Endothelial cell of umbilical vein (primary cell): Measurements from ENCODE around the gene DLGAP1. TPM values are rescaled to one million over a fixed set of nuclear protein-coding genes. Genes with fewer than 3 reads are reported as not detected.

Experiments used
- BruUV-seq: library from RNA; stranded (reverse); fragments of 400-500 nt; replicated peaks from 2 replicates; lab custom pipeline; 2021; lab: Mats Ljungman, UMichigan
- CTCF ChIA-PET: fragments of 300-600, 350-600 bp; sonication (Branson Sonifier 250); formaldehyde crosslinking; loops from one replicate; lab custom pipeline; 2021; ENCODE audit warnings: antibody characterized with exemption, inconsistent platforms; lab: Charles Lee
- POLR2A ChIA-PET: fragments of 300-600, 350-600 bp; sonication (Branson Sonifier 250); formaldehyde crosslinking; loops from one replicate; lab custom pipeline; 2021; ENCODE audit warnings: antibody characterized with exemption, inconsistent platforms; lab: Charles Lee
- DNase-seq: peaks from one replicate; pipeline ENCODE4 v3.0.0-alpha.2; 2011; ENCODE audit warnings: low read depth, low spot score
- FAIRE-seq: peaks from 2 replicates; lab custom pipeline; 2011; peaks lifted over from hg19 to GRCh38; lab: Jason Lieb, UNC
- H2AFZ ChIP-seq: 2 replicates; pipeline ENCODE4 v1.6.0; 2012; ENCODE audit warnings: low read depth, low read length, control low read depth, inconsistent platforms
- H3K27ac ChIP-seq: 2 replicates; pipeline ENCODE4 v1.5.1; 2011; ENCODE audit warnings: low read depth, mild to moderate bottlenecking, control low read depth, low read length, moderate library complexity; ENCODE audit not compliant: insufficient read depth
- H3K27me3 ChIP-seq, 2 experiments: 2 replicates each; pipeline versions ENCODE4 v1.6.0 to v1.6.1; 2011; ENCODE audit warnings: low read length in 2 of 2, mixed read lengths in 1 of 2; ENCODE audit not compliant: control insufficient read depth in 2 of 2, insufficient read depth in 2 of 2
- H3K36me3 ChIP-seq, 2 experiments: 2 replicates in 1 of 2; 3 replicates in 1 of 2; pipeline ENCODE4 v1.5.1; 2011; ENCODE audit warnings: low read length in 2 of 2, mild to moderate bottlenecking in 1 of 2, moderate library complexity in 1 of 2; ENCODE audit not compliant: control insufficient read depth in 2 of 2, insufficient read depth in 2 of 2; ENCODE audit errors: extremely low read depth in 1 of 2
- H3K4me1 ChIP-seq: 3 replicates; pipeline ENCODE4 v1.5.1; 2011; ENCODE audit warnings: mild to moderate bottlenecking, low read length; ENCODE audit not compliant: control insufficient read depth, insufficient read depth; ENCODE audit errors: extremely low read depth
- H3K4me2 ChIP-seq: 2 replicates; pipeline ENCODE4 v1.6.1; 2011; ENCODE audit warnings: low read length, control low read depth, mixed read lengths; ENCODE audit not compliant: insufficient read depth
- H3K4me3 ChIP-seq, 3 experiments: fragments of 200-600 bp in 1 of 3; sonication (generic), shearing (Covaris generic) in 1 of 3; replicated peaks in 1 of 3; 2 replicates each; pipeline ENCODE4 v1.5.1; 2011 to 2016; ENCODE audit warnings: control low read depth in 3 of 3, low read length in 3 of 3, mild to moderate bottlenecking in 2 of 3, inconsistent platforms in 1 of 3, low read depth in 1 of 3, moderate library complexity in 1 of 3; ENCODE audit not compliant: insufficient read depth in 1 of 3
- H3K79me2 ChIP-seq: 2 replicates; pipeline ENCODE4 v1.6.0; 2012; ENCODE audit warnings: low read length, inconsistent platforms; ENCODE audit not compliant: control insufficient read depth, insufficient read depth
- H3K9ac ChIP-seq: replicated peaks from 2 replicates; pipeline ENCODE3; 2011; ENCODE audit warnings: low read length, control low read depth; ENCODE audit not compliant: insufficient read depth; ENCODE audit errors: extremely low read depth
- H3K9me1 ChIP-seq: replicated peaks from 3 replicates; pipeline ENCODE4 v1.6.0; 2011; ENCODE audit warnings: mild to moderate bottlenecking, low read length; ENCODE audit not compliant: control insufficient read depth, insufficient read depth; ENCODE audit errors: extremely low read depth
- H3K9me3 ChIP-seq: replicated peaks from 2 replicates; pipeline ENCODE4 v1.5.1; 2012; ENCODE audit warnings: low read length, inconsistent platforms; ENCODE audit not compliant: control insufficient read depth, insufficient read depth
- H4K20me1 ChIP-seq: replicated peaks from 2 replicates; pipeline ENCODE3; 2011; ENCODE audit warnings: mild to moderate bottlenecking, low read length; ENCODE audit not compliant: control insufficient read depth, insufficient read depth; ENCODE audit errors: extremely low read depth
- EZH2 ChIP-seq: IDR thresholded peaks from 2 replicates; pipeline ENCODE4 v1.6.1; 2012; ENCODE audit warnings: borderline replicate concordance, low read depth, mild to moderate bottlenecking, moderate library complexity, low read length, inconsistent platforms; ENCODE audit not compliant: severe bottlenecking
- FOS ChIP-seq: IDR thresholded peaks from 2 replicates; pipeline ENCODE4 v1.6.1; 2011; ENCODE audit warnings: mild to moderate bottlenecking, low read length, moderate library complexity, borderline replicate concordance; ENCODE audit not compliant: insufficient read depth
- GATA2 ChIP-seq: IDR thresholded peaks from 2 replicates; pipeline ENCODE4 v1.7.0; 2011; ENCODE audit warnings: low read depth, mild to moderate bottlenecking, moderate library complexity, mixed read lengths, low read length; ENCODE audit not compliant: insufficient read length, insufficient read depth
- JUN ChIP-seq: IDR thresholded peaks from 2 replicates; pipeline ENCODE4 v1.6.1; 2011; ENCODE audit warnings: borderline replicate concordance, low read depth; ENCODE audit not compliant: insufficient read length, insufficient read depth
- MYC ChIP-seq: IDR thresholded peaks from one replicate; pipeline ENCODE4 v1.6.1; 2011; ENCODE audit warnings: mild to moderate bottlenecking, low read depth, low read length
- POLR2A ChIP-seq: IDR thresholded peaks from 2 replicates; pipeline ENCODE4 v1.6.1; 2012; ENCODE audit warnings: low read depth, mild to moderate bottlenecking, control low read depth, low read length
- POLR2AphosphoS5 ChIP-seq: IDR thresholded peaks from 2 replicates; pipeline ENCODE4 v1.6.1; 2012; ENCODE audit warnings: low read depth, mild to moderate bottlenecking, control low read depth, low read length, moderate library complexity; ENCODE audit not compliant: insufficient read depth
- dilution Hi-C: fragments of 300-500 bp; cut with MboI; formaldehyde crosslinking; loops from one replicate; pipeline ENCODE4 v1.15.0; 2019; ENCODE audit warnings: low sequenced_read_pairs; ENCODE audit not compliant: extremely low pct_ligation_motif_present
- intact Hi-C: fragments of 100-400 bp; cut with micrococcal nuclease; formaldehyde crosslinking; loops from one replicate; pipeline ENCODE4 v1.10.0; 2022
- polyA plus RNA-seq, 4 experiments: library from polyadenylated mRNA; depleted of rRNA in 3 of 4; stranded (reverse) in 3 of 4; unstranded in 1 of 4; fragments of >200 nt; gene quantifications; 2 replicates each; pipeline versions ENCODE4 v1.2.1 to v1.2.3, GENCODE V29; 2011 to 2012; ENCODE audit warnings: missing spikeins in 1 of 4
- total RNA-seq: library from RNA; stranded (reverse); gene quantifications from 2 replicates; pipeline ENCODE4 v1.2.3, GENCODE V29; 2021
- TF ChIP-seq, protein P1 (sequence below), 2 donors: IDR thresholded peaks; 1 replicate in 1 of 2; 2 replicates in 1 of 2; pipeline ENCODE4 v1.5.1; 2011; ENCODE audit warnings: low read length in 2 of 2, mild to moderate bottlenecking in 2 of 2, moderate library complexity in 2 of 2, control low read depth in 1 of 2, inconsistent platforms in 1 of 2, low read depth in 1 of 2; ENCODE audit not compliant: insufficient read depth in 1 of 2; ENCODE audit errors: extremely low read depth in 1 of 2
- TF ChIP-seq, protein P2 (sequence below): IDR thresholded peaks from 2 replicates; pipeline ENCODE4 v1.6.1; 2011; ENCODE audit not compliant: insufficient read depth, insufficient read length

The DLGAP1 gene
- total and polyA plus RNA-seq, 2 donors (not counting 3 experiments of a cell fraction or from before 2014, with no cell fraction given): 0.04 TPM; not detected in 1

GRCh38 chr18:3455907-3456685, 999.0 kb downstream of the DLGAP1 start:
- Histone ChIP-seq H3K4me1 (peaks cover 54% of the 10 kb centered on the region), H2AFZ (no peak overlapping the region), H3K27me3 (no peaks in the 10 kb centered on the region), H3K79me2 (peaks cover 81% of the 10 kb centered on the region), H3K27ac (no peak overlapping the region), H3K4me2 (peak overlapping the region; percentile 98), H3K9me1 (no peaks in the 10 kb centered on the region), H3K9me3 (no peaks in the 10 kb centered on the region), H3K9ac (no peak overlapping the region), H3K4me3 (no peak overlapping the region), H3K36me3 (peaks cover 18 to 31% of the 10 kb centered on the region in 2 experiments), H4K20me1 (no peaks in the 10 kb centered on the region)
- FAIRE-seq: no peak
- TF ChIP-seq POLR2AphosphoS5: no peak
- TF ChIP-seq GATA2: no peak
- TF ChIP-seq, protein P1, sequence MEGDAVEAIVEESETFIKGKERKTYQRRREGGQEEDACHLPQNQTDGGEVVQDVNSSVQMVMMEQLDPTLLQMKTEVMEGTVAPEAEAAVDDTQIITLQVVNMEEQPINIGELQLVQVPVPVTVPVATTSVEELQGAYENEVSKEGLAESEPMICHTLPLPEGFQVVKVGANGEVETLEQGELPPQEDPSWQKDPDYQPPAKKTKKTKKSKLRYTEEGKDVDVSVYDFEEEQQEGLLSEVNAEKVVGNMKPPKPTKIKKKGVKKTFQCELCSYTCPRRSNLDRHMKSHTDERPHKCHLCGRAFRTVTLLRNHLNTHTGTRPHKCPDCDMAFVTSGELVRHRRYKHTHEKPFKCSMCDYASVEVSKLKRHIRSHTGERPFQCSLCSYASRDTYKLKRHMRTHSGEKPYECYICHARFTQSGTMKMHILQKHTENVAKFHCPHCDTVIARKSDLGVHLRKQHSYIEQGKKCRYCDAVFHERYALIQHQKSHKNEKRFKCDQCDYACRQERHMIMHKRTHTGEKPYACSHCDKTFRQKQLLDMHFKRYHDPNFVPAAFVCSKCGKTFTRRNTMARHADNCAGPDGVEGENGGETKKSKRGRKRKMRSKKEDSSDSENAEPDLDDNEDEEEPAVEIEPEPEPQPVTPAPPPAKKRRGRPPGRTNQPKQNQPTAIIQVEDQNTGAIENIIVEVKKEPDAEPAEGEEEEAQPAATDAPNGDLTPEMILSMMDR (IDR thresholded peaks at IDR 0.05; ENCODE audit: extremely low read depth in 1 of 2, insufficient read depth in 1 of 2, low read depth in 1 of 2, low read length in 2 of 2): no peak
- TF ChIP-seq, protein P2, sequence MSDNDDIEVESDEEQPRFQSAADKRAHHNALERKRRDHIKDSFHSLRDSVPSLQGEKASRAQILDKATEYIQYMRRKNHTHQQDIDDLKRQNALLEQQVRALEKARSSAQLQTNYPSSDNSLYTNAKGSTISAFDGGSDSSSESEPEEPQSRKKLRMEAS: no peak
- no peak for TF ChIP-seq EZH2
- TF ChIP-seq MYC: no peak
- TF ChIP-seq JUN: no peak
- TF ChIP-seq POLR2A: no peak
- TF ChIP-seq FOS: no peak
- intact Hi-C loops (loop anchor here (2.0 kb wide), 1 partner anchor 43 kb away; no protein-coding TSS in a partner anchor), dilution Hi-C loops (loop anchor here (25.0 kb wide), 1 partner anchor 194 kb away; the partner anchor contains the start of gene MYL12B)
- POLR2A ChIA-PET: interaction anchor here (0.6 to 3.1 kb wide), 2 partner anchors 10 to 211 kb away, joined by 3 to 14 read pairs; no protein-coding TSS in a partner anchor
- BruUV-seq: no TSS peak
- DNase-seq: no peak
- CTCF ChIA-PET: interaction anchor here (0.9 to 6.0 kb wide), 11 partner anchors 7 to 210 kb away, joined by 3 to 61 read pairs (median 19); no protein-coding TSS in a partner anchor
